ENCODE data around the gene PEX11B. TPM values are rescaled to one million over a fixed set of nuclear protein-coding genes. Genes with fewer than 3 reads are reported as not detected.

The PEX11B gene, protein sequence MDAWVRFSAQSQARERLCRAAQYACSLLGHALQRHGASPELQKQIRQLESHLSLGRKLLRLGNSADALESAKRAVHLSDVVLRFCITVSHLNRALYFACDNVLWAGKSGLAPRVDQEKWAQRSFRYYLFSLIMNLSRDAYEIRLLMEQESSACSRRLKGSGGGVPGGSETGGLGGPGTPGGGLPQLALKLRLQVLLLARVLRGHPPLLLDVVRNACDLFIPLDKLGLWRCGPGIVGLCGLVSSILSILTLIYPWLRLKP
- total RNA-seq (2014; rRNA removed): 38.7 and 40.1 TPM in 2 replicates
- polyA plus RNA-seq (2012): 37.0 TPM

DNA sequence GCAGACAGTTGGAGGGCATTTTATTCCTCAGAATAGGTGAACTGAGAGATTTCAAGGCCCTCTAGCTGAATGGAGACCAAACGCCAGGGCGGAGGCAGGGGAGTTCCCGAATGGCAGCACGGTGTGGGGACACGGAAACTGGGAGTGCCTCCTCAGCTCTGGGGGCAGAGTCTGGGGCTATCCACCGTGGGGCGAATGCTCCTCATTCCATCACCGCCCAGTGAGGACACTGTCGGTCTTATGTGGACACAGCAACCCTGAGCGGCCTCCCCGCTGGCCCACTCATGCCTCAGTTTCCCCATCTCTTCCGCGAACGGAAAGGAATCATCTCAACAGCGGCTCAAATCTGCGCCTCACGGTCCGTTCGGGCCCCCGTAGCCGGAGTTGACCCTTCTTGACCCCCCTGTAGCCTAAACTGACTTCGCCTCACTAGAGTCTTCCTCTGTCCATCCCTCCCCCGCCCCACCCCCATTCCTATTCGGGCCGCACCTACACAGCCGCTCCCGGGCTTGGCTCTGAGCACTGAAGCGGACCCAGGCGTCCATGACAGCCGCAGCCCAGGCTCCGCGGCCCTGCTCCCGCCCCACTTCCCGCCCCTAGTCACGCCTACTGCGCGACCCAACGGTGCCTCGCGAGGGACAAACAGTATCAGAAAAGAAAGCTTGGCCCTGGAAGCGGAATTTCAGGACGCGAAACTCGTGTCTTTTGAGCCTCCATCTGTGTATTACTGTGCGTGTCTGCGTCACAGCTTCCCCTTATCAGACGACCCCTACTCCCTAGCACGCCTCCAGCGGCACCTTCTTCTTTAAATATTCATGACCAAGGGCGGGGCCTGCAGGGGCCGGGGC, at the start of gene PEX11B:
Gene PEX11B (minus strand): TSS at position 574 of the 848 bp plus-strand sequence. CDS start 29 bp downstream, at position 545.
- peak; percentile 89 for DNase-seq (ENCODE audit: low read depth)

DNA sequence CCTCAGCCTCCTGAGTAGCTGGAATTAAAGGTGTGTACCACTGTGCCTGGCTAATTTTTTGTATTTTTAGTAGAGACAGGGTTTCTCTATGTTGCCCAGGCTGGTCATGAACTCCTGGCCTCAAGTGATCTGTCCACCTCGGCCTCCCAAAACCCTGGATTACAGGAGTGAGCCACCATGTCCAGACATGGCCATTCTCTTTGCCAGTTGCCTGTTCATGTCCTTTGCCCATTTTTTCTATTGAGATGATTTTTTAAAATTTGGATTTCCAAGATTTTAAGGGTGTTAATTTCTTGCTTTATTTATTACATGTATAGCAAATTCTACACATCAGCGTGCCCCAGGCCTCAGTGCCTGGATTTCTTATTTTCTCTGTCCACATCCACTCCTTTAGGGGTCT, 48.8 kb upstream of the PEX11B start:
- no peak for DNase-seq (ENCODE audit: low read depth)

DNA sequence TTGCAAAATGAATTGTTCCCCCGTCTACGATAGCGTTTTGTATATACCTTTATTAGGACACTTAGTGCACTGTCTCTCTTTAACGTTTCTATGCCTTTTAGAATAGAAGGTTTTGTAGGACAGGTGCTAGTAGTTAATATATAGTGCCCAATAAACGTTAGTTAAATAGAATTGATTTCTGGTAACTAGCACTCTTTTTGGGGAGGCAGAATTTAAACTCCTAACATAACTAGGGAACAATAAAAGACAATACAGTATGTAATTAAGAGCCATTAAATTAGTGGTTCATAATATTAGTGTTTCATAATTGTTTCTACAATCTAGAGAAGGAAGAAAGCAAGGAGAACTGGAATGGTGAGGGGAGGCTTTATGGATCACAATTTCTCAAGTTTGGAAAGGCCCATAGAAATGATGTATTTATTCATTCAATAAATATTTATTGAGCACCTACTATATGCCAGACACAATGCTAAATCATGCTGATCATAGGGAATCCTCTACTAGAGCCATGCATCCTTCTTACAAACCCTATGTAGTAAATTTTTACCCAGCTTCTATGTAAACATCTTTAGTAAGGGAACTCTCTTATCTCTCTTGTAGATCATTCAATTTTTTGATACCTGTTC, 46.7 kb upstream of the PEX11B start:
- no peak for DNase-seq (ENCODE audit: low read depth)

DNA sequence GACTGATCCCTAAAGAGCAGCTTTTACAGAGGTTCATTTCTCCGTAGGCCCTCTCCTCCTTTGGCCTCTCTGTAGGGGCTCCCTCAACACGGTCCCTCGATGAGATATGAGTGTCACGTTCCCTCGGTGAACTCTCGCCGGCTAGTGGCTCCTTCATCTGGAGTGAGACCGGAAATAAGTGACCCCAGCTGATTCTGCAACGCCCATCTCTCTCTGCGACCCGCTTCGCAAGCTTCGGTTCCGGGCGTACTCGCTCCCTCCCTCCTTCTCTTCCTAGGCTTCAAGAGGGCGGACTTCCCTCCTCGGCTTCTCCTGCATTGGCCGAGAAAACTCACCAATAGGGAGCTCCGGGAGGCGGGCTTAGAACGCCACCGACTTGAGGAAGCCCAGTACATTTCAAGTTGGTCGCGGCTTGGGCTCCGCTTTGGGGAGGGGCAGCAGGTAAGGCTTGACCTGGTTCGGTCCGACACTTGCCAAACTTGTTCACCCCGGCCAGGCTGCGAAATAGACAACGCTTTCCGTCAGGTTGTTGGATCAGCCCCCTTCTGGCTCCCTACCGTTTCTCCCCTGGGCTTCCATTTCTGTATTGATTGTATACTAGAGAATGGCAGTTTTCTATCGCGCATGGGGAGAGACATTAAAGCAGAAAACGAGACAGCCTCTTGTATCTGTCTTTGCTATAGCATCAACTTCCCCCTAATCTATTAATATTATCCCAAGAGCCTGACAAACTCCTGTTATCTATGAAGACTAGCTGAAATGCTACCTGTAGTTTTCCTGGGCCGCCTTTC, 46.0 kb upstream of the PEX11B start, which contains the start of the genes ANKRD34A and POLR3GL:
Gene ANKRD34A (minus strand): TSS at position 248 of the 791 bp plus-strand sequence. CDS start 2,816 bp downstream, outside the sequence.
Gene POLR3GL (plus strand): TSS at position 363 of the 791 bp plus-strand sequence. CDS start 10,176 bp downstream, outside the sequence.
- peak; percentile 94 for DNase-seq (ENCODE audit: low read depth)

DNA sequence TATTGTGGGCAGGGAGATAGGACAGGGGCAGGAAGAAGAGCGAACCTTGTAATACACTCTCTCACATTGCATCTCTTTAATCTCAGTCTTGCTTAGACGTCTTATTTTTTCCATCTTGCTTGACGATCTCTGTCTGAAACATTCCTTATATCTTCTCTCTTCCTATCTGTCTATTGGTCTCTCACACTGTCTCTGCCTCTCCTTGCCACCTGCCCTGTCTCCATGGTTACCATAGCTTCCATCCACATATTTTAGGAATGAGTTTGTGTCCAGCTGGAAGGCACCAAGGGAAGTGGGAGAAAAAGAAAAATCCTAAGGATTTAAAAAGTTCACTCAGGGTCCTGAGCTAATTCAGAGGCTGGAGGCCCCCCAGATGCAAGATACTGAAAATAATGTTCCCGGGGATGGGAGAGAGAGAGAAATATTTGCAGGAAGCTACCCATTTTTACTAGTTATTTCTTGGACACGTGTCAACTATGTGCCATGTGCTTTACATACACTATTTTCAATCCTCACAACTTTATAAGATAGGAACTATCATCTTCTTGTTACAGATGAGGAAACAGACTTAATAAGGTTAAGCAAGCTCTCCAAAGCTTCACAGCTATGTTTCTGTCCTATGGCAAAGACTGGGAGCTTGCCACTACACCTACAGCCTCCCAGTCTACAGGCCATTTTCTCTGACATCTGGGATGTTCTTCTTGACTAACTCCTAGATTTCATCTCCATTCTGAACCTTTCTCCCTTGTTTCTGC, 44.9 kb upstream of the PEX11B start:
- DNase-seq (ENCODE audit: low read depth): peak; percentile 91

DNA sequence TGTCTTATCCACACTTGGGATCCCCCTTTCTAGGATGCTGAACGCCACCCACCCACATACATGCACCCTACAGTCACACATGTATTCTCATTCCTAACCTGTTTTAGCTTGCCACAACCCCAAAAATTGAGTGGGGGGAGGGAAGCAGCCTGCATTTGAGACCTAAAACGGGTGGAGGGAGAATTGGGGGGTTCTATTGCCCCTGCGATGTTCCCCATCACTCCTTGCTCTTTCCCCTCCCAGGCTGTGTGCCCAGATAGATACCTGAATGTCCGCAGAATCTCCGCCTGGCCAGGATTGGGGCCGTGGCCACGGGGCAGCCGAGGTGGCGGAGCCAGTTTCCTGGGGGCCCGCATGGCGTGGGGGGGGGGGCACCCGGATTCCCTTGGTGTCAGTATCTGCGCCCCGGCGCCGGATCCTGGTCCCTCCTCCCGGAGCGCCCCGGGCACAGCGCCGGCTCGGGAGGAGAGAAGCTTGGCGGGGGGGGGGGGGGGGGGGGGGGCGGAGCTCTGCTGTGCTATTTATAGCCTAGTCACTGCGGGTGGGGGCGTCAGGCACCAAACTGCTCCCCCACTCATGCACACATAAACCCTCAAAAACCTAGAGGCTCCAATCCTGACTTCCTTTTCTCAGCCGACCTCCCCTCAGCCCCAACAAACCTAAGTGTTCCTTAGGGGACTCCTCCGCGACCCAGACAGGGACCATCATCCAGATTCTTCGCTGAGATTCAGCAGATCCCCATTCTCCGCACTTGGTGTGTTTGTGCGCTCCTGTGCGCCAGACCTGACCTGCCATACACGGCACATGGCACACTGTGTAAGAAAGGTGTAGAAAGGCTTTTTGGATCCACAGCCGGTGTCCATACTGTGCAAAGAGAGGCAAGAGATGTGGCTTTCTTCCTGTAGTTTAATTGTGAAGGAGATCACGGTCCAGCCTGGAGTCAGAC, 43.9 kb upstream of the PEX11B start:
- DNase-seq (ENCODE audit: low read depth): peak; percentile 28

DNA sequence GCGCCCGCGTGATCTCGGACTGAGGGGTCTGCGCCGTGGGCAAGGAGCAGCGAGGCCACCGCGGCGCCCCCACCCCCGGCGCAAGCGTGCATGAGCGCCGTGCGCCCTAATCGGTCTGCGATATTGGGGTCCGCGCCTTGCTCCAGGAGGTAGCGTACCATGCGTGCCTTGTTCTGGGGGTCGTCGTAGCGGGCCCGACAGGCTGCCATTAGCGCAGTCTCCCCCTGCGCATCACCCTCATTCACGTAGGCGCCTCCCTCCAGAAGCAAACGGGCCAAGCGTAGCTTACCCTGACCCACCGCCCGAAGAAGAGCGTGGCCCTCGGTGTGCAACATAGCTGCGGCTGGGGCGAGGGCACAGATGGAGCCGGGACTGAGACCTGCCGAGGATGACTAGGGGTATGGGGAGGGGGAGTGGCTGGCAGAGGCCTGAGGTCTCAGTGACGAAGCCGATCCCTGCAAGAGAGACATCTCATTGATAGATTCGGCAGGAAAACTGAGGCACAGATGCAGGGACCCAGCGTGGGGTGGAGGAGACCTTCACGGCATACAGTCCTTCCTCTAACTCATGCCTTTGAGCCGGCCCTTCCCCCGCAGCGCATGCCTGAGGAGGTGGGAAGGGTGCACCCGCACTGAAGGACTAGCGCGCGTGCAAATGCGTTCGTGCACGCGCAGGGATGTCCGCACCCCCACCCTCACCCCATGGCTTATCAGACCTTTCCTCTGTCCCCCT, 43.1 kb upstream of the PEX11B start:
- DNase-seq (ENCODE audit: low read depth): peak; percentile 32

DNA sequence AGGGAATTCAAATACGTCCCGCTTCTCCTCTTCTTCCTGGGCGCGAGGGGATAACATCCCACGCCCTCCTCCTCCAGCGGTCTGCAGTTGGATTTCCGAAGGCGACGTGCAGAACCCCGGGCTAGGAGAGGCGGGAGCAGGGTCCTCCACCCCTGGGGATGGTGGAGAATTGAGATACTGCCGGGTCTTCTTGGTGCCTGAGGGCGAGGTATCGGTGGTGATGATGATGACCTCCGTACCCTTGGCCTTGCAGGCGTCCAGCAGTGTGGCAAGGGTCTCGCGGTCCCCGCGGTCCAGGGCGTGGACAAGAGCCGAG, 42.5 kb upstream of the PEX11B start:
- no peak for DNase-seq (ENCODE audit: low read depth)

DNA sequence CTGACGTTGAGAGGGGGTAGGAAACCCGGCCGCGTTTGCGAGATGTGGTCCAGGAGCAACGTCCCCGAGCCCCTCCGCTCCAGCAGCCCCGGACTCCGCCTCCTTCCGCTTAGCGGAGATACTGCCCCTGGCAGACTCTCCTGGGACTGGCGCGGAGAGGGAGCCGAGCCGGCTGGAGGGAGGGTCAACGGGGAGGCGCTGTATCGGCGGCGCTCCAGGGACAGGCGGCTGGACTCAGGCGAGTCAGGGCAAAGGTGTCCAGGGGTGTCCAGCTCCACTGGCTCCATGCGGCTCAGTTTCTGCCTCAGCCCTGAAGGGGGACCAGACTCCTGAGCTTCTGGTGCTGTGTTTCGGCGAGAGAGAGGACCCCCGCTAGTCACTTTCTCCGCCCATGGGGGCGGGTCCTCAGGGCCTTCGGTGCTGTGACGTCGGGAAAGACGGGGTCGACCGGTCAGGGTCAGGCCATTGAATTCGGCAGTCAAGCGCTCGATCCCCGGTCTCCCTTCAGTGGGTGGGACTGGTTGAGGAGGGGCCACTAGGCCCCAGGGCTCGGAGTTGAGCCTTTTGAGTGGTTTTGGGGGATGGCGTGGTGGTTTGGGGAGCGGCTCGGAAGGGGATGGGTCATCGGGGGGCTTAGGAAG, 42.1 kb upstream of the PEX11B start:
- DNase-seq (ENCODE audit: low read depth): peak; percentile 56

DNA sequence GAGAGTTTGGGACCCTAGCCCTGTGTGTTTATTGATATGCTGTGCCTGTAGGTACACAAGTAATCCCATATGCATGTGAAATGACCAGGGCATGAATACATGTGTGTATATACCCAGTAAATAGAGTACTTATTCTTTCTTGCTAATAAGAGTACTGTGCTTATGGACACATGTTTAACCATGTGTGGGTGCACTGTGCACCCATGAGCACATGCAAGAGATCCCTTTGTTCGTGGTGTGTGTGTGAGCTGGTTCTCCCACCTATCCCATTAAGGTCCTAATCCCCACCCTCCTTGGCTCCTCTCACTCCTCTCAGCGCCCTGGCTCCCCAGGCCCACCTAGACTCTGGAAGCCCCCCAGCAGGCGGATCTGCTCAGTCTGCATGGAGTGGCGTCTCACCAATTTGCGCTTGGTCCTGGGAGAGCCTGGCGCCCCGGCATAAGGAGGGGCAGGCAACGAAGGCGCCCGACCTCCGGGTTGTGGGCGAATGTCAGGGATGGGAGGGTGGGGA, 41.5 kb upstream of the PEX11B start:
- no peak for DNase-seq (ENCODE audit: low read depth)

DNA sequence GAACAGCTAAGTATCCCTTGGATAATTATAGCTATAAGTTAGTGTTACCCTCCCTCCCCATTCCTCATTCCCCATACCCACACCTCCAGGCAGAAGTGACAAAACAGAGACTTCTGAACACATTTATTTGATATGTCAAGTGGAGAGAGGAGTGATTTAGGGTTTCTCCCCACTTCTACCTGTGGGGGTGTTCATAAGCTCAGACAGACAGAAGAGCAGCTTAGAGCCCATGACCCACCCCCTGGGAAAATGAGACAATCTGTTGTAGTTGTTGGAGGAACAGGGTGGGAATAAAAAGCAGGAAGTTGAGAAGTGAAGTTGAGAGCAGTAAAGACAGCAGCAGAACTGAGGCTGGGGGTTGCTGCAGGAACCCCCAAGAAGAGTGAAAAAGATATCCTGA, 40.8 kb upstream of the PEX11B start:
- no peak for DNase-seq (ENCODE audit: low read depth)

DNA sequence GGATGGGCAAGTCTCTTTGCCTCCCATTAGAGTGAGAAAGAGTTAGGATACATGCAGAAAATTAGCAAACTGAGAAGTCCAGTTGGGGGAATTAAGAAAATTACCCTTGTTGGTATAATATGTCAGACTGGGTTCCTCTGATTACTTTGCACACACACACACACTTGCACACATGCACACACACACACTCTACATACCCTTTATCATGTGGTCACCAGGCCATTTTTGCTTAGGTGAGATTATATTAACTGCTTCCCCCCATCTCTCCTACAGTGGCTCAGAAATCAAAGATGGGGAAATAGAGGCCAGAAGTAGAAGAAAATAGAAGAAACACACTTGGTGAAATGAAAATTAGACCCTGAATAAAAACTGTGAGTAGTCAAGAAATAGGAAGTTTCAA, 40.2 kb upstream of the PEX11B start:
- DNase-seq (ENCODE audit: low read depth): no peak

DNA sequence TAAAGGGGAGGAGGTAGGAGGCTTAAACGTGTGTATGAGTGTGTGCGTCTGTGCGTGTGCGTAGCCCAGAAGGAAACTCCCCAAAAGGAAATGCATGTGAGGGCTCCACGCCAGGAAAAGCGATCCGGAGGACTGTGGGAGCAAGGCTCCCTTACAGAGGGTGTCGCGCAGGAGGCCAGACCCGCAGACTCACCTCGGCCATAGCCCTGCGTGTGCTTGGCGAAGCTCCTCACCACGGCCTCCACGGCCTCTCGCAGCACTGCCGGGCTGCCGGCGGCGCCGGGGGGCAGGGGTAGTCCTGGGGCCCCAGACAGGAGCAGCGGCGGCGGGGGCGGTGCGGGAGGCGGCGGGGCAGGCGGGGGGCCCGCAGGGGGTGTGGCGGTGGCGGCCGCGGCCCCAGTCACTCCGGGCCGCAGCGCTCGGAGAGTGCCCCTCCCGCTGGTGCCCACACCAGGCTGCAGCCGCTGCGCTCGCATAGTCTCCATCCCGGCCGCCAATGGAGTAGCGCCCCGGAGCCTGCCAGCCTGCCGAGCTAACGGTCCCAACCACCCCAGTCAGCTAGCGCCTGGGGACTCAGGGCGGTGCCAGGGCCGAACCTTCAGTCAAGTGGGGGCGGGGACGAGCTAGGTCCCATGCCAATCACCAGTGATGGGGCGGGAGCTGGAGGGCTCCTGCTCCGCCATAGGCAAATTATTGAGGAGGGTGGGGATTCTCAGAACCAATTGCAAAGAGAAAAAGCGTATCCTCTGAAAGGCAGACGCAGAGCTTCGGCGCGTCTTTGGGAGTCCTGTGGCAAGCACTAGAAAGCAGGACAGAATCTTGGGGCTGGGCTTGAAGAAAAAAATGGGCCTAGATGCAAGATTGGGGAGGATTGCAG, 39.2 kb upstream of the PEX11B start, which contains the start of gene LIX1L:
Gene LIX1L (minus strand): TSS at position 575 of the 877 bp plus-strand sequence. CDS start 90 bp downstream, at position 485.
- DNase-seq (ENCODE audit: low read depth): peak; percentile 97

DNA sequence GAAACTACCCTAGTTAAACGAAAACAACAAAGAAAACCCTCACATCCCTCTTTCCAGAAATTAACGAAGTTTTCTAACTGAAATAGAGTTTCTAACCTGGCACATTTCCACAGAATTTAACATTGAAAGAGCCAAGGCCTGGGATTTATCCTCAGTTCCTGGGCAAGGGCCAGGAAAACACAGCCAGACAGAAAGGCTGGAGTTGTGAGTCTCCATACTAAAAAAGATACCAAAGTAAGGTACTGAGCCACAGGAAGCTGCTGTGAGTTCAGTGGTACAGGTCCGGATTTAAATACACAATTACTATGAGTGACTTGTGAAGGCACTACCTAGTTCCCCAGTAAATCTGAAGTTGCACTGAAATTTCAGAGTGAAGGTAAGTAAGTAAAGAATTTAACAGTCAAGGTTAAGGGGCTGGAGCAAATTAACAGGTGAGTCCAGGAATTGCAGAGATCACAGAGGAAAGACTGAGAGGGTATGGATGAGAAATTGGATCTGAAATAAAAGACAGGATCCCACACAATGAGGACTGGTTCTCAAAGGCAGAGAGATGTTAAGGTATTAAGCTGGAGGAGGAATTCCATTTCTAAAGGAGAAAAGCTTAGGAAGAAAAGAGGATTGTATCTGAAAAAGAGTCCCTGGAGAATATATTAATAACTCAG, 38.4 kb upstream of the PEX11B start:
- DNase-seq (ENCODE audit: low read depth): peak; percentile 12

DNA sequence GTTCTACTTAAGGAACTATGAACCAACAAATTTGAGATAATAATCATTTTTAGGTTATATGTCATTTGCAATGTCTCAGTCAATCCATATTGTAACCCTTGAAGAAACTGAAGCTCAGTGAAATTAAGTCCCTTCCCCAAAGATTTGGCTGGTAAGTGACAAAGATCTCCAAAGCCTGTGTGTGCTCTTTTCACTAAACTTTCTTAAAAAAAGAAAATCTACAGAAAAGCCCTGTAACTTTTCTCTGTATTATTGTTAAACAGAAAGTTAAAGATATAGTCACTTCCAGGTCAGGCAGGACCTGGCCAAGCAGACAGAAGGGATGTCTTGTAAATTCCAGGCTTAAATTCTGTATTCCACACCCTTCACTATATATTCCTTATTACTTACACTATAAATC, 37.8 kb upstream of the PEX11B start:
- no peak for DNase-seq (ENCODE audit: low read depth)

DNA sequence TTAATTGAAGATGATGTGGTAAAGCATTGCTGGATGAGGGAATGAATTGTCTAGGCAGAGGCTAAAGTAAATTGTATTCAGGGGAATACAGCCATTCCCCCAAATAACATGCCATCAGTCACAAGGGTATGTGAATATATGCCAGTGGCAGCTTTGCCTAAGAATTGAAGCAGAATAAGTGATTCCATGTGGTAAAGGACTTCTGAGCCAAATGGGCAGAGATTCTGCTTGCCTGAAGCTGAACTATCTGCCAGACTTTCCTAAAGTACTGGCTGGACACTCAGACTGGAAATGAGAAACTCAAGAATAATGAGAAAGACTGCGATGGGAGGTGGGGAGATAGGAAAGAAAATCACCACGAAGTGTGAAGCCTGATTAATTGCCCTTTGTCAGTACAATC, 36.9 kb upstream of the PEX11B start:
- no peak for DNase-seq (ENCODE audit: low read depth)
